Suprapubic skin (tissue), 4 donors: ENCODE results near the gene UGT1A7. TPM values are rescaled to one million over a fixed set of nuclear protein-coding genes. Genes with fewer than 3 reads are reported as not detected.
"Not testable (repeated sequence)": the region's sequence is repeated elsewhere in the genome, so short reads cannot be mapped to it uniquely, and the experiment has no call there.

Source experiments
- DNase-seq, 2 donors: peaks; one replicate each; pipeline ENCODE4 v3.0.0-alpha.2; 2019; ENCODE audit warnings: low spot score in 2 of 2
- H3K27ac ChIP-seq: fragments of 200-600 bp; sonication (generic); one replicate; pipeline ENCODE4 v1.5.1; 2019
- H3K27me3 ChIP-seq: fragments of 200-600 bp; sonication (generic); one replicate; pipeline ENCODE4 v1.5.1; 2019
- H3K36me3 ChIP-seq: fragments of 200-600 bp; sonication (generic); one replicate; pipeline ENCODE4 v1.5.1; 2019
- H3K4me1 ChIP-seq: fragments of 200-600 bp; sonication (generic); one replicate; pipeline ENCODE4 v1.5.1; 2019
- H3K4me3 ChIP-seq: fragments of 200-600 bp; sonication (generic); one replicate; pipeline ENCODE4 v1.5.1; 2019; ENCODE audit warnings: mild to moderate bottlenecking
- H3K9me3 ChIP-seq: fragments of 200-600 bp; sonication (generic); one replicate; pipeline ENCODE4 v1.5.1; 2019
- CTCF ChIP-seq, 2 donors: fragments of 200-600 bp in 1 of 2; fragments of 450-650 bp in 1 of 2; sonication (generic) in 1 of 2; IDR thresholded peaks; one replicate each; pipeline ENCODE4 v1.5.1; 2016 to 2019; ENCODE audit warnings: antibody characterized with exemption in 2 of 2, mild to moderate bottlenecking in 1 of 2, moderate library complexity in 1 of 2
- EP300 ChIP-seq: sonication (generic); formaldehyde crosslinking; IDR thresholded peaks from one replicate; pipeline ENCODE4 v1.6.1; 2017; ENCODE audit warnings: antibody characterized with exemption
- POLR2A ChIP-seq, 2 donors: fragments of 450-650 bp; IDR thresholded peaks; one replicate each; pipeline ENCODE4 v1.6.1; 2017; ENCODE audit warnings: antibody characterized with exemption in 2 of 2, mild to moderate bottlenecking in 2 of 2, moderate library complexity in 2 of 2
- POLR2AphosphoS5 ChIP-seq, 3 donors: sonication (generic); formaldehyde crosslinking; IDR thresholded peaks; one replicate each; pipeline ENCODE4 v1.6.1; 2017; ENCODE audit warnings: antibody characterized with exemption in 3 of 3
- WGBS: methylation state at CpG from one replicate; pipeline ENCODE4 v1.1.5; 2018; 5-methylcytosine and 5-hydroxymethylcytosine counted together
- total RNA-seq, 4 donors: library from RNA; depleted of rRNA; stranded (reverse); fragments of >200 nt; gene quantifications; one replicate each; pipeline ENCODE4 v1.1.0, GENCODE V29; 2016

UGT1A7 gene
- total RNA-seq, 4 donors from 2014 or later, result 1.3 to 8.0 (median 2.2) TPM

GRCh38 chr2:233693963-233694362, 12.3 kb downstream of the UGT1A7 start:
- H3K4me1 ChIP-seq, result peaks cover 12% of the 10 kb centered on the region
- no peaks in the 10 kb centered on the region for H3K27me3 ChIP-seq
- no peaks in the 10 kb centered on the region for H3K36me3 ChIP-seq
- no peaks in the 10 kb centered on the region for H3K9me3 ChIP-seq
- no peak overlapping the region for H3K27ac ChIP-seq
- DNase-seq, result no peak
- TF ChIP-seq EP300 (no peak), POLR2A (IDR thresholded peaks at IDR 0.05) (no peak), POLR2AphosphoS5 (IDR thresholded peaks at IDR 0.05) (no peak), CTCF (IDR thresholded peaks at IDR 0.05) (no peak)
- no peak overlapping the region for H3K4me3 ChIP-seq
- 76% methylated on average over 6 of the region's 6 CpGs for WGBS

- Histone ChIP-seq H3K36me3 (no peaks in the 10 kb centered on the region), H3K4me3 (no peak overlapping the region), H3K9me3 (no peaks in the 10 kb centered on the region), H3K27me3 (no peaks in the 10 kb centered on the region), H3K4me1 (peaks cover 15% of the 10 kb centered on the region), H3K27ac (no peak overlapping the region)
- 83% methylated on average over 2 of the region's 4 CpGs for WGBS
- TF ChIP-seq EP300 (no peak), CTCF (IDR thresholded peaks at IDR 0.05) (no peak), POLR2A (IDR thresholded peaks at IDR 0.05) (no peak)
- no peak for DNase-seq
These were observed 17.0 kb downstream of the UGT1A7 start for GRCh38 chr2:233698740-233699139.

GRCh38 chr2:233699424-233700027, 17.8 kb downstream of the UGT1A7 start:
- DNase-seq, result no peak
- TF ChIP-seq EP300, result no peak
- no peak for TF ChIP-seq POLR2AphosphoS5 (IDR thresholded peaks at IDR 0.05)
- TF ChIP-seq CTCF (IDR thresholded peaks at IDR 0.05), result no peak
- TF ChIP-seq POLR2A (IDR thresholded peaks at IDR 0.05), result no peak
- no peaks in the 10 kb centered on the region for H3K27me3 ChIP-seq
- H3K36me3 ChIP-seq, result no peaks in the 10 kb centered on the region
- no peak overlapping the region for H3K27ac ChIP-seq
- WGBS, result 87% methylated on average over 8 of the region's 8 CpGs
- H3K4me3 ChIP-seq, result no peak overlapping the region
- H3K9me3 ChIP-seq, result no peaks in the 10 kb centered on the region
- peaks cover 15% of the 10 kb centered on the region for H3K4me1 ChIP-seq

- WGBS, result 29% methylated on average over 1 of the region's 1 CpG
These were observed 18.4 kb downstream of the UGT1A7 start for GRCh38 chr2:233700028-233700635.

GRCh38 chr2:233700842-233701241, 19.1 kb downstream of the UGT1A7 start:
- DNase-seq, H3K4me3 ChIP-seq, H3K27ac ChIP-seq, H3K27me3 ChIP-seq, H3K9me3 ChIP-seq, H3K36me3 ChIP-seq: not testable (repeated sequence)
- peaks cover 20% of the 10 kb centered on the region for H3K4me1 ChIP-seq
- WGBS, result 89% methylated on average over 5 of the region's 5 CpGs

More at GRCh38 chr2:233700028-233700635, 18.4 kb downstream of the UGT1A7 start:
- DNase-seq, result no peak
- H3K36me3 ChIP-seq, result no peaks in the 10 kb centered on the region
- H3K27ac ChIP-seq, result no peak overlapping the region
- no peak overlapping the region for H3K4me3 ChIP-seq
- TF ChIP-seq POLR2AphosphoS5 (IDR thresholded peaks at IDR 0.05) (no peak), CTCF (IDR thresholded peaks at IDR 0.05) (no peak), EP300 (no peak), POLR2A (IDR thresholded peaks at IDR 0.05) (no peak)
- H3K4me1 ChIP-seq, result peaks cover 15% of the 10 kb centered on the region
- H3K27me3 ChIP-seq, result no peaks in the 10 kb centered on the region
- no peaks in the 10 kb centered on the region for H3K9me3 ChIP-seq
